HG03108 (cell line): Measurements from ENCODE around the gene MYT1.

Experiments
- ATAC-seq: cut with Tn5 transposase; IDR thresholded peaks from one replicate; pipeline ENCODE4 v1.9.1; 2021; ENCODE audit warnings: moderate library complexity; ENCODE audit not compliant: unreplicated experiment

The MYT1 gene

GRCh38 chr20:64212755-64213154 is 48.5 kb downstream of the MYT1 start:
- no peak for ATAC-seq

GRCh38 chr20:64214113-64214512 is 49.9 kb downstream of the MYT1 start:
- ATAC-seq = no peak

GRCh38 chr20:64214952-64215351 is 50.7 kb downstream of the MYT1 start:
- no peak for ATAC-seq

- no peak for ATAC-seq
Observed at GRCh38 chr20:64216036-64216435, 51.8 kb downstream of the MYT1 start.

DNA sequence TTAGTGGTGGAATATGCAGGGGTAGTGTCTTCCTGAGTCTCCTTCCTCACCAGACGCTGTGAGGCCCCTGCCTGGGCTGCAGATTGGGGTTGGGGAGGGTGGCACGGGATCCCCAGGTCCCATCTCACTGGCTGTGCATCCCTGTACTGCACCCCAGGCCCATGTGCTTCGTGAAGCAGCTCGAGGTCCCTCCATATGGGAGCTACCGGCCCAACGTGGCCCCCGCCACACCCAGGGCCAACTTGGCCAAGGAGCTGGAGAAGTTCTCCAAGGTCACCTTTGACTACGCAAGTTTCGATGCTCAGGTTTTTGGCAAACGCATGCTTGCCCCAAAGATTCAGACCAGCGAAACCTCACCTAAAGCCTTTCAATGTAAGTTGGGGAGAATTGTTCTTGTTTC is 52.7 kb downstream of the MYT1 start:
- no peak for ATAC-seq

- no peak for ATAC-seq
Observed at GRCh38 chr20:64217539-64218221, 53.4 kb downstream of the MYT1 start.

DNA sequence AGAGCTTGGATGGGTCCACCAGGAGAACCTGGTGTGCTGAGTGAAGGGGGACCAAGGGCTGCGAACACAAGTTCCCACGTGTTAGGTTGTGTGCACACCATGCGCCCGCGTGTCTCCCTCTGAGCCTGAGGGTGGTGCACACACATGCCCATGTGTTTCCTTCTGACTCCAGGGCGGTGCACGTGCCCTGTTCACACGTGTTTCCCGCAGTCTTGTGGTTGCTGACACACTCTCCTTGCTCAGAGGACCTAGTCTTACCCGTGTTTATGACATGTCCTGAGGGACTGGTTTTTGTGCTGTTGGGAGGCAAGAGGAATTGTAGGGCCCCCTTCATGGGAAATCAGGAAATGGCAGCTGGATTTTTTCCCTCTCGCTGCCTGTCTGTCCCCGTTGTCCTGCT is 55.0 kb downstream of the MYT1 start:
- no peak for ATAC-seq

GRCh38 chr20:64219730-64220129 is 55.5 kb downstream of the MYT1 start:
- no peak for ATAC-seq

DNA sequence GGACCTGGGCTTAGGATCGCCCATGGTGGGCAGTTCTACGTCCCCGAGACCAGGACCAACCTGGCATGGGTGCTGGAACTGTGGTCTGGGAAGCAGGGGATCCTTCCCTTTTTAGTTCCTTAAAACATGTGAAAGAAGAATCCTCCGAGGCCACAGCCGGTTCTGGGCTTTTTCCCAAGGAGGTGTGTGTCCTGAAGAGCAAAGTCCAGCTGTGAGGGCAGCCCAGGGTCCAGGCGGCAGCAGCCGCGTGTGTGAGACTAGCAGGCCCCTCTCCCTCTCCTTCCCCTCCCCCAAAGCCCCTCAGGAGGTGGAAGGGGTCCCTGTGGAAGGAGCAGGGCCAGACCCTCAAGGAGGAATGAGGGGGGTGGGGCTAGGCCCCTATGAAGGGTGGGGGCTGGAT is 56.2 kb downstream of the MYT1 start:
- ATAC-seq = no peak

DNA sequence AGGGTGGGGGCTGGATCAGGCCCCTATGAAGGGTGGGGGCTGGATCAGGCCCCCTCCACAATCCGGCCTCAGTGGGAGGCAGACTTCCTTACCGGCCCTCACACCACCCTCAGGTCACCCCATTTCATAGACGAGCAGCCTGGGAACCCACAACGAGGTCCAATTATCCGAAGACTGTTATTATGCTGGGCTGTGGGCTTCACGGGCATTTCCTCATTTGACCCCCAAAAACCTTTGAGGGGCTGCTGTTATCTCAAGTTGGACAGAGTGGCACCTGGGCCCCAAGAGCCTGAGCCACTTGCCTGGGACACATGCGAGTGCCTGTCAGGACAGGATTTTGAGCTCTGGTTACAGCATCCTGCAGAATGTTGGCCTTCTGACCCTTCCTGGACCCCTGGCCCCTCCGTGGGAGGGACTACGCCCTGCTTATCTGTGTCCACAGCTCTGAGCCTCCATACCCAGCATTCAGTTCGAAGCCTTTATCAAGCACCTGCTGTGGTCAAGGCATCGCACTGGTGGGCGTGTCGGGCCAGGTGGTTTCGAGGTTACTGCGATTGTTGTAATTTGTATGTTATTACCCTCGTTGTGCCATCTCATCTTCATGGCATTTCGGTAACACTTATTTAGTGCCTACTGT is 56.8 kb downstream of the MYT1 start:
- ATAC-seq = no peak

- no peak for ATAC-seq
Observed at GRCh38 chr20:64222291-64222735, 58.1 kb downstream of the MYT1 start.

GRCh38 chr20:64222851-64223525 is 58.7 kb downstream of the MYT1 start:
- ATAC-seq = no peak

GRCh38 chr20:64223526-64224067 is 59.3 kb downstream of the MYT1 start:
- ATAC-seq = no peak

- ATAC-seq = no peak
Observed at GRCh38 chr20:64224351-64225170, 60.3 kb downstream of the MYT1 start.

DNA sequence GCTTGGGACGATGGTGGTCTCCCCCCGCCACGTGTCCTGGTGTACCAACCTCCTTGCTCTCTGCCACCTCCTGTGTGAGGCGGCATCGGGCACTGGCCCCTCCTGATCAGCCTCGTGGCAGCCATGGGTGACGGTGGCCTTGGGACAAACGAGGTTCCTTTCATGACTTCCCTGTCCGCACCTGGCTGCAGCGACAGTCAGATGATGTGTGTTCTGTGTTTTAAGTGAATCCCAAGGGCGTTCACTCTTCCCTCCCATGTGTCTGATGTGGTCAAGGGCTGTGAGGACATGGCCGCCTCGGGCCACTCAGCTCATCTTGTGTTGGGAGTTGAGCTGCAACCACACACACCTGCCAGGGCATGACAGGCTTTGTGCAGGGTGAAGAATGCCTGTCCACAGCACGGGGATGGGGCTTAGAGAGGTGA is 60.9 kb downstream of the MYT1 start:
- no peak for ATAC-seq

DNA sequence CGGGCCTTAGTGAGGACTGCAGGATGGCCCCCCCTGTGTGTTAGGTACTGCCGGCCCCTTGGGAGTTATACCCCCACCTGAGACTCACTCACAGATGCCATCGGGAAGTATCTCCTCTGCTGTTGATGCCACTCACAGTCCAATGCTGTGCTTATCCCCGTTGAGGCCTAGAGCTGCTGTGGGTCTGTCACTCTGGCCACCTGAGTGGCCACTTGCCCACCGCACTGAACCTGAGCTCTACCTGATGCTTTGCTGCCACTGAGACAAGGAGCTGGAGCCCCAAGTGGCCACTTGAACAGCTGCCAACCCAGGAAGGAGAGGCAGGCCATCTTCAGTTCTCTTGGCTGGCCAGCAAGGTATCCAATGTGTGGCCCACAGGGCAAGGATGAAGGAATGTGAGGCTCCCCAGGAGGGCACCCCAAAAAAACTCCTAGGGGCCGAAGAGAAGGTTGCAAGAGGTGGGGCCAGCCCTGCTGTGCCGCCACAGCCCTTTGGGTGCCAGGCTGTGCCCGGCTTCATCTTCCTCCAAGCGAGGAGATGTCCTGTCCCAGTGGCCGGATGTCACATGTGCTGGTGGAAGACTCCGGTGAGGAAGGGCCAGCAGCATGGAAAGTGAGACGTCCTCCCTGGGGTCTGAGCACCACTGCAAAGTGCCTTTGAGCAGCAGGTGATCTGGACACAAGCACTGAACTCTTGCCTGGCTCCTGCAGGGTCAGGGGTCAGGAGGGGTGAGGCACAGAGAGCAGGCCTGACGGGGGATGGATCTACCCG is 61.8 kb downstream of the MYT1 start:
- ATAC-seq = no peak

- ATAC-seq = no peak
Observed at GRCh38 chr20:64226686-64227580, 62.7 kb downstream of the MYT1 start.

DNA sequence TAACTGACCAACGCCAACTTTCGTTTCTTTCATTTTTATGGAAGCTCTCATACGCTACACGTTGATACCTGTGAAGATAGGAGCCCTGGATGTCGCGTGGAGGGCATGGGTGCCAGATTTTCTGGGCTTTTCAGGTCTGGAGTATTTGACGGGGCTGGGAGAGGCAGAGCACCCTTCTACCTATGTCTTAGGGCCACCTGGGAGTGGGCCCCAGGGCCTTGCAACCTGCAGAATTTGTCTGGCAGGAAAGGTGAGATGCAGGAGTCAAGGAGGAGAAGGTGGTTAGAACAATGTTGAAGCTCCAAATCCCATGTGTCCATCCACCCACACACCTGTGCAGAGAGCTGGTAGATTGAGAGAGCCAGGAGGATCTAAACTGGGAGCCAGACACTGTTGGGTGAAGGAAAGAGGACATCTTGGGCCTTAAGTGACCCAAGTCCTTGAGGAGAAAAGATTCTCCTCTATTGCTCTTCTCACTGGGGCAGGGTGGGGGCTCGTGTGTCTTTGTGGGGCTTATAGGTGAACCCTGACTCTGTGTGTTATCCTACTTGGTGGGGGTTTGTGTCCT is 63.9 kb downstream of the MYT1 start:
- ATAC-seq = no peak
